ENCODE results near the gene OLFM2. TPM values are rescaled to one million over a fixed set of nuclear protein-coding genes. Genes with fewer than 3 reads are reported as not detected.

The OLFM2 gene
- total RNA-seq, 1 experiment from 2014 or later: 106 TPM

GRCh38 chr19:9818734-9819595 is 117.3 kb downstream of the OLFM2 start, which contains the start of gene FBXL12:
FBXL12 (minus strand) TSS chr19:9819079; CDS start chr19:9818813, 266 bp downstream.
- peaks cover 9% of the 10 kb centered on the region for H3K36me3 ChIP-seq (ENCODE audit: insufficient read depth, low read length, poor library complexity, severe bottlenecking)
- H3K4me1 ChIP-seq (ENCODE audit: insufficient read depth, low read length, poor library complexity, severe bottlenecking): peaks cover 6% of the 10 kb centered on the region
- ChIA-PET CTCF (no interaction called here), POLR2A (ENCODE audit: low non-redundant PET) (interaction anchor here (0.6 to 0.7 kb wide), 3 partner anchors 16 to 1898 kb away, joined by 3 to 8 read pairs (median 5); partner anchors contain the start of gene PIN1)
- no peaks in the 10 kb centered on the region for H3K9me3 ChIP-seq (ENCODE audit: low read depth, low read length, poor library complexity, severe bottlenecking)
- peak within 1 kb of the TSS; percentile 96 for H3K27ac ChIP-seq (ENCODE audit: low read depth, low read length, poor library complexity, severe bottlenecking)
- H3K4me3 ChIP-seq (ENCODE audit: low read depth, low read length, poor library complexity, severe bottlenecking): peak within 1 kb of the TSS; percentile 96
- H3K27me3 ChIP-seq (replicated peaks; ENCODE audit: insufficient read depth, low read depth, low read length, poor library complexity): no peaks in the 10 kb centered on the region
- TF ChIP-seq, protein P1, sequence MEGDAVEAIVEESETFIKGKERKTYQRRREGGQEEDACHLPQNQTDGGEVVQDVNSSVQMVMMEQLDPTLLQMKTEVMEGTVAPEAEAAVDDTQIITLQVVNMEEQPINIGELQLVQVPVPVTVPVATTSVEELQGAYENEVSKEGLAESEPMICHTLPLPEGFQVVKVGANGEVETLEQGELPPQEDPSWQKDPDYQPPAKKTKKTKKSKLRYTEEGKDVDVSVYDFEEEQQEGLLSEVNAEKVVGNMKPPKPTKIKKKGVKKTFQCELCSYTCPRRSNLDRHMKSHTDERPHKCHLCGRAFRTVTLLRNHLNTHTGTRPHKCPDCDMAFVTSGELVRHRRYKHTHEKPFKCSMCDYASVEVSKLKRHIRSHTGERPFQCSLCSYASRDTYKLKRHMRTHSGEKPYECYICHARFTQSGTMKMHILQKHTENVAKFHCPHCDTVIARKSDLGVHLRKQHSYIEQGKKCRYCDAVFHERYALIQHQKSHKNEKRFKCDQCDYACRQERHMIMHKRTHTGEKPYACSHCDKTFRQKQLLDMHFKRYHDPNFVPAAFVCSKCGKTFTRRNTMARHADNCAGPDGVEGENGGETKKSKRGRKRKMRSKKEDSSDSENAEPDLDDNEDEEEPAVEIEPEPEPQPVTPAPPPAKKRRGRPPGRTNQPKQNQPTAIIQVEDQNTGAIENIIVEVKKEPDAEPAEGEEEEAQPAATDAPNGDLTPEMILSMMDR (conservative IDR thresholded peaks at IDR 0.05; ENCODE audit: low read depth, low read length): no peak
- TF ChIP-seq EZH2 (IDR thresholded peaks at IDR 0.05; ENCODE audit: borderline replicate concordance, low read depth, low read length, poor library complexity, severe bottlenecking): no peak
- DNase-seq (ENCODE audit: low spot score): peak; percentile 99
- BruUV-seq (replicated peaks): no TSS peak
- intact Hi-C loops (cut with micrococcal nuclease; ENCODE audit: unreplicated experiment): no loop called here

GRCh38 chr19:9818175-9818733 is 118.1 kb downstream of the OLFM2 start:
- Histone ChIP-seq H3K4me3 (ENCODE audit: low read depth, low read length, poor library complexity, severe bottlenecking) (peak overlapping the region; percentile 96), H3K4me1 (ENCODE audit: insufficient read depth, low read length, poor library complexity, severe bottlenecking) (peaks cover 6% of the 10 kb centered on the region), H3K36me3 (ENCODE audit: insufficient read depth, low read length, poor library complexity, severe bottlenecking) (peaks cover 9% of the 10 kb centered on the region), H3K27me3 (replicated peaks; ENCODE audit: insufficient read depth, low read depth, low read length, poor library complexity) (no peaks in the 10 kb centered on the region), H3K9me3 (ENCODE audit: low read depth, low read length, poor library complexity, severe bottlenecking) (no peaks in the 10 kb centered on the region), H3K27ac (ENCODE audit: low read depth, low read length, poor library complexity, severe bottlenecking) (peak overlapping the region; percentile 96)
- no peak for DNase-seq (ENCODE audit: low spot score)
- ChIA-PET POLR2A (ENCODE audit: low non-redundant PET) (interaction anchor here (0.6 to 0.7 kb wide), 3 partner anchors 17 to 1898 kb away, joined by 3 to 8 read pairs (median 5); partner anchors contain the start of gene PIN1), CTCF (no interaction called here)
- intact Hi-C loops (cut with micrococcal nuclease; ENCODE audit: unreplicated experiment): no loop called here
- TF ChIP-seq, protein P1 (conservative IDR thresholded peaks at IDR 0.05; ENCODE audit: low read depth, low read length): no peak
- TF ChIP-seq EZH2 (IDR thresholded peaks at IDR 0.05; ENCODE audit: borderline replicate concordance, low read depth, low read length, poor library complexity, severe bottlenecking): no peak
- BruUV-seq (replicated peaks): no TSS peak

GRCh38 chr19:9811139-9811538 is 125.2 kb downstream of the OLFM2 start:
- Histone ChIP-seq H3K9me3 (ENCODE audit: low read depth, low read length, poor library complexity, severe bottlenecking) (no peaks in the 10 kb centered on the region), H3K4me1 (ENCODE audit: insufficient read depth, low read length, poor library complexity, severe bottlenecking) (no peaks in the 10 kb centered on the region), H3K36me3 (ENCODE audit: insufficient read depth, low read length, poor library complexity, severe bottlenecking) (peaks cover 8% of the 10 kb centered on the region), H3K27ac (ENCODE audit: low read depth, low read length, poor library complexity, severe bottlenecking) (no peak overlapping the region), H3K4me3 (ENCODE audit: low read depth, low read length, poor library complexity, severe bottlenecking) (no peak overlapping the region), H3K27me3 (replicated peaks; ENCODE audit: insufficient read depth, low read depth, low read length, poor library complexity) (no peaks in the 10 kb centered on the region)
- ChIA-PET POLR2A (ENCODE audit: low non-redundant PET) (no interaction called here), CTCF (no interaction called here)
- DNase-seq (ENCODE audit: low spot score): no peak
- no TSS peak for BruUV-seq (replicated peaks)
- TF ChIP-seq, protein P1 (conservative IDR thresholded peaks at IDR 0.05; ENCODE audit: low read depth, low read length): no peak
- TF ChIP-seq EZH2 (IDR thresholded peaks at IDR 0.05; ENCODE audit: borderline replicate concordance, low read depth, low read length, poor library complexity, severe bottlenecking): no peak
- intact Hi-C loops (cut with micrococcal nuclease; ENCODE audit: unreplicated experiment): no loop called here
